ENCODE data around the gene CCM2. TPM values are rescaled to one million over a fixed set of nuclear protein-coding genes. Genes with fewer than 3 reads are reported as not detected.

Gene CCM2
- polyA plus RNA-seq, 1 donor from 2014 or later, result 25.8 TPM

DNA sequence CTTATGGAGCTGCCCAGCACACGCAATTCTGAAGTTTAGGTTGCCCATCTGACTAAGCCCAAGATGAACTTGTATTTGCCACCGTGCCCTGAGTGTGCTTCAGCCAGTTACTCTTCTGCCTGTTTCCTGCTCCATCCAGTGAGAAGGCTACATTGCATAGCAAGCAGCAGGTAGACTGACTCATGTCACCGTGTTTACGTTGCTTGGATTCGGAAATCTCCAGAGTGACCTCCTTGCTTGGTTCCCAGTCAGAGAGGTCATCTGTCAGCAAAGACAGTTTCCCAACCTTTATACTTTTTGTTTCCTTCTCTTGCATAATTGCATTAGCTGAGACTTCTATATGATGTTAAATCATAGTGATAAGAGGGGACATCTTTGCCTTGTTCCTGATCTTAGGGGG is 57.9 kb downstream of the CCM2 start:
- Histone ChIP-seq H3K27ac (ENCODE audit: low read length) (no peak overlapping the region), H3K27me3 (ENCODE audit: insufficient read depth, low read depth, low read length) (no peaks in the 10 kb centered on the region), H3K9ac (ENCODE audit: low read length) (no peak overlapping the region), H4K20me1 (ENCODE audit: insufficient read depth) (no peaks in the 10 kb centered on the region), H3K36me3 (ENCODE audit: insufficient read depth, low read length) (no peaks in the 10 kb centered on the region), H2AFZ (ENCODE audit: low read depth, low read length) (no peak overlapping the region), H3K4me2 (ENCODE audit: low read length) (no peak overlapping the region), H3F3A (ENCODE audit: insufficient read depth, low read length, poor library complexity, severe bottlenecking) (no peaks in the 10 kb centered on the region), H3K9me3 (ENCODE audit: low read length) (no peaks in the 10 kb centered on the region), H3K79me2 (replicated peaks; ENCODE audit: insufficient read depth, low read length) (no peaks in the 10 kb centered on the region), H3K4me3 (ENCODE audit: low read length) (no peak overlapping the region), H3K9me2 (ENCODE audit: insufficient read depth, low read length) (no peaks in the 10 kb centered on the region)
- TF ChIP-seq RAD21 (conservative IDR thresholded peaks at IDR 0.05), result no peak

- H2AFZ ChIP-seq (ENCODE audit: low read depth, low read length), result no peak overlapping the region
- H3F3A ChIP-seq (ENCODE audit: insufficient read depth, low read length, poor library complexity, severe bottlenecking), result no peaks in the 10 kb centered on the region
- H3K79me2 ChIP-seq (replicated peaks; ENCODE audit: insufficient read depth, low read length), result no peaks in the 10 kb centered on the region
- H3K9me2 ChIP-seq (ENCODE audit: insufficient read depth, low read length), result no peaks in the 10 kb centered on the region
- no peak overlapping the region for H3K4me3 ChIP-seq (ENCODE audit: low read length)
- H3K27me3 ChIP-seq (ENCODE audit: insufficient read depth, low read depth, low read length), result no peaks in the 10 kb centered on the region
- H3K9me3 ChIP-seq (ENCODE audit: low read length), result no peaks in the 10 kb centered on the region
- H3K4me2 ChIP-seq (ENCODE audit: low read length), result no peak overlapping the region
- TF ChIP-seq TAF1 (IDR thresholded peaks at IDR 0.05; ENCODE audit: low read depth), result no peak
- TF ChIP-seq SMC3 (conservative IDR thresholded peaks at IDR 0.05; ENCODE audit: poor library complexity), result no peak
- TF ChIP-seq, protein P1, sequence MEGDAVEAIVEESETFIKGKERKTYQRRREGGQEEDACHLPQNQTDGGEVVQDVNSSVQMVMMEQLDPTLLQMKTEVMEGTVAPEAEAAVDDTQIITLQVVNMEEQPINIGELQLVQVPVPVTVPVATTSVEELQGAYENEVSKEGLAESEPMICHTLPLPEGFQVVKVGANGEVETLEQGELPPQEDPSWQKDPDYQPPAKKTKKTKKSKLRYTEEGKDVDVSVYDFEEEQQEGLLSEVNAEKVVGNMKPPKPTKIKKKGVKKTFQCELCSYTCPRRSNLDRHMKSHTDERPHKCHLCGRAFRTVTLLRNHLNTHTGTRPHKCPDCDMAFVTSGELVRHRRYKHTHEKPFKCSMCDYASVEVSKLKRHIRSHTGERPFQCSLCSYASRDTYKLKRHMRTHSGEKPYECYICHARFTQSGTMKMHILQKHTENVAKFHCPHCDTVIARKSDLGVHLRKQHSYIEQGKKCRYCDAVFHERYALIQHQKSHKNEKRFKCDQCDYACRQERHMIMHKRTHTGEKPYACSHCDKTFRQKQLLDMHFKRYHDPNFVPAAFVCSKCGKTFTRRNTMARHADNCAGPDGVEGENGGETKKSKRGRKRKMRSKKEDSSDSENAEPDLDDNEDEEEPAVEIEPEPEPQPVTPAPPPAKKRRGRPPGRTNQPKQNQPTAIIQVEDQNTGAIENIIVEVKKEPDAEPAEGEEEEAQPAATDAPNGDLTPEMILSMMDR (IDR thresholded peaks at IDR 0.05; ENCODE audit: poor library complexity, severe bottlenecking), result no peak
- no peak for TF ChIP-seq REST (IDR thresholded peaks at IDR 0.05; ENCODE audit: borderline replicate concordance)
- TF ChIP-seq EZH2 (IDR thresholded peaks at IDR 0.05; ENCODE audit: borderline replicate concordance, insufficient read depth, low read length, poor library complexity, severe bottlenecking), result no peak
- TF ChIP-seq MXI1 (conservative IDR thresholded peaks at IDR 0.05; ENCODE audit: poor library complexity, severe bottlenecking), result no peak
- no peak for TF ChIP-seq POLR2AphosphoS5 (IDR thresholded peaks at IDR 0.05)
- no peak for TF ChIP-seq EP300 (conservative IDR thresholded peaks at IDR 0.05; ENCODE audit: poor library complexity, severe bottlenecking)
- no peak for TF ChIP-seq RAD21 (conservative IDR thresholded peaks at IDR 0.05)
- no peak overlapping the region for H3K27ac ChIP-seq (ENCODE audit: low read length)
- H4K20me1 ChIP-seq (ENCODE audit: insufficient read depth), result no peaks in the 10 kb centered on the region
- H3K36me3 ChIP-seq (ENCODE audit: insufficient read depth, low read length), result no peaks in the 10 kb centered on the region
- H3K9ac ChIP-seq (ENCODE audit: low read length), result no peak overlapping the region
Measured at GRCh38 chr7:45060295-45060694, 60.3 kb downstream of the CCM2 start.

GRCh38 chr7:45061352-45061751 is 61.4 kb downstream of the CCM2 start:
- Histone ChIP-seq H3K4me3 (ENCODE audit: low read length) (no peak overlapping the region), H3K27me3 (ENCODE audit: insufficient read depth, low read depth, low read length) (no peaks in the 10 kb centered on the region), H3K9me2 (ENCODE audit: insufficient read depth, low read length) (no peaks in the 10 kb centered on the region), H3F3A (ENCODE audit: insufficient read depth, low read length, poor library complexity, severe bottlenecking) (no peaks in the 10 kb centered on the region), H3K9me3 (ENCODE audit: low read length) (no peaks in the 10 kb centered on the region), H3K36me3 (ENCODE audit: insufficient read depth, low read length) (no peaks in the 10 kb centered on the region), H3K79me2 (replicated peaks; ENCODE audit: insufficient read depth, low read length) (no peaks in the 10 kb centered on the region), H3K27ac (ENCODE audit: low read length) (no peak overlapping the region), H3K9ac (ENCODE audit: low read length) (no peak overlapping the region), H3K4me2 (ENCODE audit: low read length) (no peak overlapping the region), H4K20me1 (ENCODE audit: insufficient read depth) (no peaks in the 10 kb centered on the region), H2AFZ (ENCODE audit: low read depth, low read length) (no peak overlapping the region)
- no peak for TF ChIP-seq MXI1 (conservative IDR thresholded peaks at IDR 0.05; ENCODE audit: poor library complexity, severe bottlenecking)
- no peak for TF ChIP-seq RAD21 (conservative IDR thresholded peaks at IDR 0.05)
- no peak for TF ChIP-seq POLR2AphosphoS5 (IDR thresholded peaks at IDR 0.05)
- TF ChIP-seq EZH2 (IDR thresholded peaks at IDR 0.05; ENCODE audit: borderline replicate concordance, insufficient read depth, low read length, poor library complexity, severe bottlenecking), result no peak
- TF ChIP-seq EP300 (conservative IDR thresholded peaks at IDR 0.05; ENCODE audit: poor library complexity, severe bottlenecking), result no peak
- no peak for TF ChIP-seq SMC3 (conservative IDR thresholded peaks at IDR 0.05; ENCODE audit: poor library complexity)
- TF ChIP-seq TAF1 (IDR thresholded peaks at IDR 0.05; ENCODE audit: low read depth), result no peak
- TF ChIP-seq, protein P1 (IDR thresholded peaks at IDR 0.05; ENCODE audit: poor library complexity, severe bottlenecking), result no peak
- TF ChIP-seq REST (IDR thresholded peaks at IDR 0.05; ENCODE audit: borderline replicate concordance), result no peak
